ENCODE data around the gene GALP. TPM values are rescaled to one million over a fixed set of nuclear protein-coding genes. Genes with fewer than 3 reads are reported as not detected.
"Not testable (repeated sequence)": the region's sequence is repeated elsewhere in the genome, so short reads cannot be mapped to it uniquely, and the experiment has no call there.

GALP gene
- total RNA-seq, 1 experiment from 2014 or later = not detected

DNA sequence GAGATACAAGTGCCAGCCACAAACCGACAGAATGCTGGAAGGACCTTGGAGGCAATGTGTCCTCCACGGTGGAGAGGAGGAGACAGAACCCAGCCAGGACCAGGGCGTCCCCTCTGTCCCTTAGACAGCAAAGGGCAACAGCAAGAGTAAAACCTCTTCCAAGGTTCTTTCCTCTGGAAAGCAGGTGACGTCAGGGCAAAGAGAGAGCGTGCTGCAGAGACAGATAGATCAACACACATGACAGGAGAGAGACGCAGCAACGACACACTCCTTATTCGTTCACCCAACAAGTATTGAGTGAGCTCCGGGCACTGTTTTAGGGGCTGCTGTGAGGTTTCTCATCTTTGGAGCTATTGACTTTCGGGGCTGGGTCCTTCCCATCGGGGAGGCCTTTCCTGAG is 1.3 kb upstream of the GALP start:
- DNase-seq = no peak
- Histone ChIP-seq H3K27me3 (ENCODE audit: insufficient read depth, low read depth) (peaks cover 43% of the 10 kb centered on the region), H3K9me2 (ENCODE audit: insufficient read depth) (no peaks in the 10 kb centered on the region), H4K20me1 (ENCODE audit: insufficient read depth) (no peaks in the 10 kb centered on the region), H3K4me1 (replicated peaks; ENCODE audit: insufficient read depth) (peaks cover 5% of the 10 kb centered on the region), H3K4me3 (no peak overlapping the region), H3K27ac (no peak overlapping the region), H3K4me2 (no peak overlapping the region), H3F3A (ENCODE audit: insufficient read depth, low read depth) (0 out of 2 replicates have a peak, but pooled peaks cover 6% of the 10 kb centered on the region), H2AFZ (no peak overlapping the region), H3K36me3 (ENCODE audit: low read depth) (no peaks in the 10 kb centered on the region), H3K9me3 (ENCODE audit: insufficient read depth, low read depth) (no peaks in the 10 kb centered on the region), H3K79me2 (ENCODE audit: low read depth) (no peaks in the 10 kb centered on the region)
- TF ChIP-seq, protein P1, sequence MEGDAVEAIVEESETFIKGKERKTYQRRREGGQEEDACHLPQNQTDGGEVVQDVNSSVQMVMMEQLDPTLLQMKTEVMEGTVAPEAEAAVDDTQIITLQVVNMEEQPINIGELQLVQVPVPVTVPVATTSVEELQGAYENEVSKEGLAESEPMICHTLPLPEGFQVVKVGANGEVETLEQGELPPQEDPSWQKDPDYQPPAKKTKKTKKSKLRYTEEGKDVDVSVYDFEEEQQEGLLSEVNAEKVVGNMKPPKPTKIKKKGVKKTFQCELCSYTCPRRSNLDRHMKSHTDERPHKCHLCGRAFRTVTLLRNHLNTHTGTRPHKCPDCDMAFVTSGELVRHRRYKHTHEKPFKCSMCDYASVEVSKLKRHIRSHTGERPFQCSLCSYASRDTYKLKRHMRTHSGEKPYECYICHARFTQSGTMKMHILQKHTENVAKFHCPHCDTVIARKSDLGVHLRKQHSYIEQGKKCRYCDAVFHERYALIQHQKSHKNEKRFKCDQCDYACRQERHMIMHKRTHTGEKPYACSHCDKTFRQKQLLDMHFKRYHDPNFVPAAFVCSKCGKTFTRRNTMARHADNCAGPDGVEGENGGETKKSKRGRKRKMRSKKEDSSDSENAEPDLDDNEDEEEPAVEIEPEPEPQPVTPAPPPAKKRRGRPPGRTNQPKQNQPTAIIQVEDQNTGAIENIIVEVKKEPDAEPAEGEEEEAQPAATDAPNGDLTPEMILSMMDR (conservative IDR thresholded peaks at IDR 0.05) = no peak
- TF ChIP-seq EZH2 (IDR thresholded peaks at IDR 0.05; ENCODE audit: low read depth) = no peak
- intact Hi-C loops (cut with micrococcal nuclease; ENCODE audit: unreplicated experiment) = no loop called here
- CTCF ChIA-PET = interaction anchor here (0.5 kb wide), 2 partner anchors 103 to 1669 kb away, joined by 4 read pairs; no protein-coding TSS in a partner anchor
- no TSS peak for BruUV-seq (replicated peaks)
- POLR2A ChIA-PET (ENCODE audit: unreplicated experiment) = no interaction called here

DNA sequence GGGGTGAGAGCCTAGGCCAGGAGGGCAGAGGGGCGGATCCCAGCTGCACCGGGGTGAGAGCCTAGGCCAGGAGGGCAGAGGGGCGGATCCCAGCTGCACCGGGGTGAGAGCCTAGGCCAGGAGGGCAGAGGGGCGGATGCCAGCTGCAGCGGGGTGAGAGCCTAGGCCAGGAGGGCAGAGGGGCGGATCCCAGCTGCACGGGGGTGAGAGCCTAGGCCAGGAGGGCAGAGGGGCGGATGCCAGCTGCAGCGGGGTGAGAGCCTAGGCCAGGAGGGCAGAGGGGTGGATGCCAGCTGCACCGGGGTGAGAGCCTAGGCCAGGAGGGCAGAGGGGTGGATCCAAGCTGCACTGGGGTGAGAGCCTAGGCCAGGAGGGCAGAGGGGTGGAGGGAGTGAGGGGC is 502 bp downstream of the GALP start:
- H3K4me1 ChIP-seq (replicated peaks; ENCODE audit: insufficient read depth); H3K4me2 ChIP-seq; POLR2A ChIA-PET (ENCODE audit: unreplicated experiment); H4K20me1 ChIP-seq (ENCODE audit: insufficient read depth); H3K4me3 ChIP-seq; H3K36me3 ChIP-seq (ENCODE audit: low read depth); H3K27ac ChIP-seq; DNase-seq; intact Hi-C loops (cut with micrococcal nuclease; ENCODE audit: unreplicated experiment); BruUV-seq (replicated peaks); H3K79me2 ChIP-seq (ENCODE audit: low read depth); H2AFZ ChIP-seq; H3K9me2 ChIP-seq (ENCODE audit: insufficient read depth); H3F3A ChIP-seq (ENCODE audit: insufficient read depth, low read depth); H3K9me3 ChIP-seq (ENCODE audit: insufficient read depth, low read depth): not testable (repeated sequence)
- CTCF ChIA-PET = interaction anchor here (0.6 kb wide), 1 partner anchor 93 kb away, joined by 3 read pairs; no protein-coding TSS in a partner anchor
- peaks cover 57% of the 10 kb centered on the region for H3K27me3 ChIP-seq (ENCODE audit: insufficient read depth, low read depth)

DNA sequence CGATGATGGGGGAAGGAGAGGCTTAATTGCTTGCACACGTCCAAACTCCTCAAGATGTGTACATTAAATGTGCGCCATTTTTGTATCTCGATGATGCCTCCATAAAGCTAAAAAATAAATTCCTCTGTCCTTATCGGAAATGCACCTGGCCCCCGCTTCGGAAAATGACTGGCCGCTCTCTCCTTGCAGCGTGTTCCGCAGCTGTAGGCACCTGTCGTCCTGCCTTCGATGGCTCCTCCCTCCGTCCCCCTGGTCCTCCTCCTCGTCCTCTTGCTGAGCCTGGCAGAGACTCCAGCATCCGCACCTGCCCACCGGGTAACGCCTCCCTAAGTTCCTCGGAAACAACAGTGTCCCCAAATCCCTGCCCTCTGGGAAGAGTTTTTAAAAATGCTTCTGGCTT is 1.1 kb downstream of the GALP start:
- H3K27me3 ChIP-seq (ENCODE audit: insufficient read depth, low read depth) = peaks cover 62% of the 10 kb centered on the region

More for the DNA sequence above, 1.1 kb downstream of the GALP start:
- DNase-seq = no peak
- no peaks in the 10 kb centered on the region for H3K4me1 ChIP-seq (replicated peaks; ENCODE audit: insufficient read depth)
- no peaks in the 10 kb centered on the region for H3K79me2 ChIP-seq (ENCODE audit: low read depth)
- H3K36me3 ChIP-seq (ENCODE audit: low read depth) = no peaks in the 10 kb centered on the region
- no peaks in the 10 kb centered on the region for H4K20me1 ChIP-seq (ENCODE audit: insufficient read depth)
- no peak overlapping the region for H3K27ac ChIP-seq
- ChIA-PET CTCF (interaction anchor here (0.6 kb wide), 1 partner anchor 93 kb away, joined by 3 read pairs; no protein-coding TSS in a partner anchor), POLR2A (ENCODE audit: unreplicated experiment) (no interaction called here)
- H3K9me3 ChIP-seq (ENCODE audit: insufficient read depth, low read depth) = no peaks in the 10 kb centered on the region
- no peaks in the 10 kb centered on the region for H3F3A ChIP-seq (ENCODE audit: insufficient read depth, low read depth)
- H3K9me2 ChIP-seq (ENCODE audit: insufficient read depth) = no peaks in the 10 kb centered on the region
- H3K4me3 ChIP-seq = no peak overlapping the region
- intact Hi-C loops (cut with micrococcal nuclease; ENCODE audit: unreplicated experiment) = no loop called here
- no peak overlapping the region for H2AFZ ChIP-seq
- no peak for TF ChIP-seq EZH2 (IDR thresholded peaks at IDR 0.05; ENCODE audit: low read depth)
- TF ChIP-seq, protein P1 (conservative IDR thresholded peaks at IDR 0.05) = no peak
- no peak overlapping the region for H3K4me2 ChIP-seq
- BruUV-seq (replicated peaks) = no TSS peak

Data from PC-9 (cell line).